HG03135 (cell line): Measurements from ENCODE around the gene FAM9B.

Source experiments
- ATAC-seq: cut with Tn5 transposase; IDR thresholded peaks from one replicate; pipeline ENCODE4 v1.9.1; 2021; ENCODE audit warnings: mild to moderate bottlenecking, moderate library complexity; ENCODE audit not compliant: unreplicated experiment

Gene FAM9B

GRCh38 chrX:8981723-8982122 is 52.2 kb downstream of the FAM9B start:
- ATAC-seq = no peak

GRCh38 chrX:8980756-8981155 is 53.2 kb downstream of the FAM9B start:
- no peak for ATAC-seq
